ENCODE measurements around the gene CTRB1.
"Not testable (repeated sequence)": the region's sequence is repeated elsewhere in the genome, so short reads cannot be mapped to it uniquely, and the experiment has no call there.

DNA sequence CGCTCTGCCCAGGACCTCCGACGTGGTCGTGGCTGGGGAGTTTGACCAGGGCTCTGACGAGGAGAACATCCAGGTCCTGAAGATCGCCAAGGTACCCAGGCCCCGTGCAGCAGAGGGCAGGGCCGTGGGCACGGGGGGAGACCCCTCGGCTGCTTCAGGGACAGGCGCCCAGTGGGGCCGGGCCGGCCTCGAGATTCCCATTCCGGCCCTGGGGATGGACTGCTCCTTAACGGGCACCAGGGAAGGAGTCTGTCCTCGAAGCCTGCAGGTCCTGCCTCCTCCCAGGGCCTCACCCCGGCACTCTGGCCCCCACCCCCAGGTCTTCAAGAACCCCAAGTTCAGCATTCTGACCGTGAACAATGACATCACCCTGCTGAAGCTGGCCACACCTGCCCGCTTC, 4.3 kb downstream of the CTRB1 start:
- TF ChIP-seq ELF4 (IDR thresholded peaks at IDR 0.05); SP1 (IDR thresholded peaks at IDR 0.05); ARNT (IDR thresholded peaks at IDR 0.05); BHLHE40 (IDR thresholded peaks at IDR 0.05; ENCODE audit: borderline replicate concordance); NFRKB (IDR thresholded peaks at IDR 0.05); LEF1 (IDR thresholded peaks at IDR 0.05; ENCODE audit: borderline replicate concordance); ZNF384 (IDR thresholded peaks at IDR 0.05); SUZ12 (IDR thresholded peaks at IDR 0.05); FOXK2 (IDR thresholded peaks at IDR 0.05): not testable (repeated sequence)
- TF ChIP-seq, protein P1, sequence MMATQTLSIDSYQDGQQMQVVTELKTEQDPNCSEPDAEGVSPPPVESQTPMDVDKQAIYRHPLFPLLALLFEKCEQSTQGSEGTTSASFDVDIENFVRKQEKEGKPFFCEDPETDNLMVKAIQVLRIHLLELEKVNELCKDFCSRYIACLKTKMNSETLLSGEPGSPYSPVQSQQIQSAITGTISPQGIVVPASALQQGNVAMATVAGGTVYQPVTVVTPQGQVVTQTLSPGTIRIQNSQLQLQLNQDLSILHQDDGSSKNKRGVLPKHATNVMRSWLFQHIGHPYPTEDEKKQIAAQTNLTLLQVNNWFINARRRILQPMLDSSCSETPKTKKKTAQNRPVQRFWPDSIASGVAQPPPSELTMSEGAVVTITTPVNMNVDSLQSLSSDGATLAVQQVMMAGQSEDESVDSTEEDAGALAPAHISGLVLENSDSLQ (IDR thresholded peaks at IDR 0.05) = not testable (repeated sequence)

All from HEK293T (cell line).